ENCODE measurements around the gene FEZF1.

FEZF1 gene

DNA sequence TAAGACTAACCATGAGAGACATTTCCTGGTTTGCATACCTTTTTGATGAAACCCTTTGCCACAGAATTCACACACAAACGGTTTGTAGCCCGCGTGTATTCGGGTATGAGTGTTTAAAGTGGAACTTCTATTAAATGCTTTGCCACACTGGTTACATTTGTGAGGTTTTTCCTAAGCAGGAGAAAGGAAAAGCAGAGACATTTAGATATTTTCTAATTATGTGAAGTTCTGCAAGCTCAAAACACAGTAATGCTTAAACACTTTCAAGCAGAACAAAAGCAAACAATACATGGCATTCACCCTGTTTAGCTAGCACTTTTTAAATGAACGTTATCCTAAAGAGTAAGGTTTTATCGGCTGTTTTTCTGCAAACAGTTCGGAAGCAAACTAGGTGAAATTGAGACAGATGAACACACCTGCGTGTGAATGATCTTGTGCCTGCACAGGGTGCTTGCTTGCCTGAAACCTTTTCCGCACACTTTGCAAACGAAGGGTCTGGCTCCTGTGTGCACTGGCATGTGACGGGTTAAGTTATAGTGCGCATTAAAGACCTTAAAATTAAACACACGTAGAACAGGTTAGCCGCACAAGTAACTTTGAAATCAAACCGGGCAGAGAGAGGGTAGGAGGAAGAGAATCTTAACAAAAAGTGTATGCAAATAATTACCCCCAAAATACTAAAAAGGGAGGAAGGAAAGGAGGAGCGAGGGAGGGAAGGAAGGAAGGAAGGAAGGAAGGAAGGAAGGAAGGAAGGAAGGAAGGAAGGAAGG is 1.6 kb downstream of the FEZF1 start:
- TF ChIP-seq FOXP2 (optimal IDR thresholded peaks at IDR 0.05; ENCODE audit: borderline replicate concordance, extremely low read depth, extremely low read length, insufficient read depth) (no peak), TAF1 (IDR thresholded peaks at IDR 0.05; ENCODE audit: borderline replicate concordance, insufficient read depth, low read length) (no peak), POLR2AphosphoS5 (IDR thresholded peaks at IDR 0.05; ENCODE audit: low read depth, low read length) (no peak), SIN3A (IDR thresholded peaks at IDR 0.05; ENCODE audit: borderline replicate concordance, insufficient read depth, low read length) (no peak)
- TF ChIP-seq, protein P1, sequence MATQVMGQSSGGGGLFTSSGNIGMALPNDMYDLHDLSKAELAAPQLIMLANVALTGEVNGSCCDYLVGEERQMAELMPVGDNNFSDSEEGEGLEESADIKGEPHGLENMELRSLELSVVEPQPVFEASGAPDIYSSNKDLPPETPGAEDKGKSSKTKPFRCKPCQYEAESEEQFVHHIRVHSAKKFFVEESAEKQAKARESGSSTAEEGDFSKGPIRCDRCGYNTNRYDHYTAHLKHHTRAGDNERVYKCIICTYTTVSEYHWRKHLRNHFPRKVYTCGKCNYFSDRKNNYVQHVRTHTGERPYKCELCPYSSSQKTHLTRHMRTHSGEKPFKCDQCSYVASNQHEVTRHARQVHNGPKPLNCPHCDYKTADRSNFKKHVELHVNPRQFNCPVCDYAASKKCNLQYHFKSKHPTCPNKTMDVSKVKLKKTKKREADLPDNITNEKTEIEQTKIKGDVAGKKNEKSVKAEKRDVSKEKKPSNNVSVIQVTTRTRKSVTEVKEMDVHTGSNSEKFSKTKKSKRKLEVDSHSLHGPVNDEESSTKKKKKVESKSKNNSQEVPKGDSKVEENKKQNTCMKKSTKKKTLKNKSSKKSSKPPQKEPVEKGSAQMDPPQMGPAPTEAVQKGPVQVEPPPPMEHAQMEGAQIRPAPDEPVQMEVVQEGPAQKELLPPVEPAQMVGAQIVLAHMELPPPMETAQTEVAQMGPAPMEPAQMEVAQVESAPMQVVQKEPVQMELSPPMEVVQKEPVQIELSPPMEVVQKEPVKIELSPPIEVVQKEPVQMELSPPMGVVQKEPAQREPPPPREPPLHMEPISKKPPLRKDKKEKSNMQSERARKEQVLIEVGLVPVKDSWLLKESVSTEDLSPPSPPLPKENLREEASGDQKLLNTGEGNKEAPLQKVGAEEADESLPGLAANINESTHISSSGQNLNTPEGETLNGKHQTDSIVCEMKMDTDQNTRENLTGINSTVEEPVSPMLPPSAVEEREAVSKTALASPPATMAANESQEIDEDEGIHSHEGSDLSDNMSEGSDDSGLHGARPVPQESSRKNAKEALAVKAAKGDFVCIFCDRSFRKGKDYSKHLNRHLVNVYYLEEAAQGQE (IDR thresholded peaks at IDR 0.05; ENCODE audit: insufficient read depth in 1 of 2, low read depth in 2 of 2, low read length in 2 of 2), result no peak

DNA sequence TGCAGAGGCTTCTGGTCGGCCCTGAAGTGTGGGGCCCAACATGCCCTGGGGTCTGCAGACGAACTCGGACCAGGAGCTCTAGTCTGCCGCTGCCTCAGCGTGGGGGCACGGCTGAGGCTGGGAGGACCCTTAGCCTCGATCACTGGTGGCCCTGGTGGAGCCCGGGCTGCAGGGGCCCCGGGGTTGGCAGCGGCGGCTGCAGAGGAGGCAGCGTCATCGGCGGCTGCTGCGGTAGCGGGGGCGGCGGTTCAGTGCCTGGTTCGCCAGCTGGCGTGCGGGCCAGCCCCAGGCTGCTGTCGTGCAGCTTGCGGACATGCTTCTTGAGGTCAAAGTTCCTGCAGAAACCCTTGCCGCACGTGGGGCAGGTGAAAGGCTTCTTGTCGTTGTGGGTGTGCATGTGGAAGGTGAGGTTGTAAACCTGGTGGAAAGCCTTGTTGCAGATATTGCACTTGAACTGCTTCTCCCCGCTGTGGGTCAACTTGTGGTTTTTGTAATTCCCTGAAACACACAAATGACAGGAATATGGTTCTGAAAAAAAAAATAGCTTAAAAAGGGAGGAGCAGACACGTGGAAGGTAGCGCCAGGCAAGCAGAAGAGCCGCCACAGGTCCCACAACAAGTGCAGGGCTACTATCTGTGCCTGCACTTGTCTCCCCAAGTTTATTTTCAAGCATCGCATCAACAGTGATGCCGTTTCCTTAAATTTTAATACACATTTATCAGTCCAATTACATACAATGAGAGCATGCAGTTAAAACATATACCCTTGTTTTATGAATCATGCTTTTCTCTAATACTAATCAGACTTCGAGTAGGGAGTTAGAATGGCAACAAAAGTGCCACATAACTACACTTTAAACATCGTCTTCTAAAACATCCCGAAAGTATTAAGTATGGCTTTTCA is 2.4 kb downstream of the FEZF1 start:
- TF ChIP-seq SIN3A (IDR thresholded peaks at IDR 0.05; ENCODE audit: borderline replicate concordance, insufficient read depth, low read length) (no peak), TAF1 (IDR thresholded peaks at IDR 0.05; ENCODE audit: borderline replicate concordance, insufficient read depth, low read length) (no peak), POLR2AphosphoS5 (IDR thresholded peaks at IDR 0.05; ENCODE audit: low read depth, low read length) (no peak), FOXP2 (optimal IDR thresholded peaks at IDR 0.05; ENCODE audit: borderline replicate concordance, extremely low read depth, extremely low read length, insufficient read depth) (no peak)
- TF ChIP-seq, protein P1 (IDR thresholded peaks at IDR 0.05; ENCODE audit: insufficient read depth in 1 of 2, low read depth in 2 of 2, low read length in 2 of 2), result no peak

DNA sequence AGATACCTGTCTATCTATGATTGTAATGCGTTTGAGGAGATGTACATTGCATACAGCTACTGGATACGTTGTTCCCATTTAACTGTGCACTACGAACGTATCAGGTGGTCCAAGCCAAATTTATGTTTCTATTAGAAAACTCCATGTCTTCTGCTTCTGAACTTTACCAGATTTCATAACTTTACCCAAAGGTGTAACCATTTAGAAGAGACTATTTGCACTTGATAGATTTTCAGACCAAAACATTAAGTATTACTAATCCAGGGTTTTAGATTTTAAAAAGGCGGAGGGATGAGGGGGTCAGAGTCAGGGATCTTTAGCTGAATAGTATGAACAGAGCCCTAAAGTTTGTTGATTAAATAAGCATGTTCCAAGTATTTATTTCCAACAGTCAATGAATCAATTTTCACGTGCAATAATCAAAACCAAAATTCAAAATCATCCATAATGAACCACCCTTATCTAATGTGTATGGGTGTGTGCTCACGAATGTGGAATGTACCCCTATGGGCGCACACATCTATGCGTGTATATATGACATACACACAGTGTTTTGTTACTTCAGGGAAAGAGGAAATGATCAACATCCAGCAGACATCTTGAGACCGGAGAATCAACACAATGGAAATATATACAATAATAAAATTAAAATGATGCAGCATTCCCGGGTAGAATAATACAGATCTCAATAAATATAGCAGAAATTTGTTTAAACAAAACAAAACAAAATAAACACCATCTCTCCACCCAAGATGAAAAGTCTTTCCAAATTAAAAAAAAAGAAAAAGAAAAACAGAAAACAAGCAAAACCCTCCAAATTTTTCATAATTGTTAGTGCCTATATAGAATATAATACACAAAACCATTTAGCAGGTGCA is 3.4 kb downstream of the FEZF1 start:
- no peak for TF ChIP-seq SIN3A (IDR thresholded peaks at IDR 0.05; ENCODE audit: borderline replicate concordance, insufficient read depth, low read length)
- TF ChIP-seq TAF1 (IDR thresholded peaks at IDR 0.05; ENCODE audit: borderline replicate concordance, insufficient read depth, low read length), result no peak
- TF ChIP-seq, protein P1 (IDR thresholded peaks at IDR 0.05; ENCODE audit: insufficient read depth in 1 of 2, low read depth in 2 of 2, low read length in 2 of 2), result no peak
- TF ChIP-seq FOXP2 (optimal IDR thresholded peaks at IDR 0.05; ENCODE audit: borderline replicate concordance, extremely low read depth, extremely low read length, insufficient read depth), result no peak
- TF ChIP-seq POLR2AphosphoS5 (IDR thresholded peaks at IDR 0.05; ENCODE audit: low read depth, low read length), result no peak

DNA sequence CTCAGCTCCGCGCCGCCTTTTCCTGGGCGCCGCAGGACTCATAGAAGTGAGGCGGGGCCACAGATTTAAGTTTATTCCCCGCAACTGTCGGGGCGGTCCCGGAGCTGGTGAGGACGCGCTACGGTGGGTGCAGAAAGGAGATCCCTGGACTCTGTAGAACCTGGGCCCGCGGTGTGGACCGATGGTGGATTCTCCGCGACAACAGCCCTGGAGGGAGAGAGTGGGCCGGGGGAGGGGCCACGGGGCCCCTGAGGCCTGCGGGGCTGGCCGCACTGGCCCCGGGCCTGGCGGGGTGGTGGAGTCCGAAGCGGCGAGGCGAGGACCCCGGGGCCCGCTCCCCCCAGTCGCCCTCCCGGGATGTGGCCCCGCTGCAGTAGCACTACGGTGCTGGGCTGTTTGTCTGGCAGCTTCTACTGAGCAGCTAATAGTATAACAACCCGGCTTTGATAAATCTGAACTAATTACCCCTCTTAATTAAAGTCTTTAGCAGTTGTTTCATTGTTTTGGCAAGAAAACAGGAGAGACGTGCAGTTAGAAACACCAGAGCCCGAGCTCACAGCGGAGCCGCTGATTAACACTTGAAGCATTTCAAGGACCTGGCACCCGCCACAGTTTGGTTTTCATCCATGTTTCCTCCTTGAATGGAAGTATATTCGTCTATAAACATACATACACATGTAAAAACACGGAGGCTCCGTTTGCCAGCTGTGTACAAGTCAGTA is 4.2 kb downstream of the FEZF1 start:
- TF ChIP-seq, protein P1 (IDR thresholded peaks at IDR 0.05; ENCODE audit: insufficient read depth in 1 of 2, low read depth in 2 of 2, low read length in 2 of 2), result no peak
- TF ChIP-seq POLR2AphosphoS5 (IDR thresholded peaks at IDR 0.05; ENCODE audit: low read depth, low read length) (no peak), FOXP2 (optimal IDR thresholded peaks at IDR 0.05; ENCODE audit: borderline replicate concordance, extremely low read depth, extremely low read length, insufficient read depth) (no peak), TAF1 (IDR thresholded peaks at IDR 0.05; ENCODE audit: borderline replicate concordance, insufficient read depth, low read length) (no peak), SIN3A (IDR thresholded peaks at IDR 0.05; ENCODE audit: borderline replicate concordance, insufficient read depth, low read length) (no peak)

Data from PFSK-1 (cell line).